ENCODE measurements around the gene MAN2A2. TPM values are rescaled to one million over a fixed set of nuclear protein-coding genes. Genes with fewer than 3 reads are reported as not detected.

The MAN2A2 gene
- total and polyA plus RNA-seq, 2 donors (not counting 3 experiments of a cell fraction or from before 2014, with no cell fraction given) = 60.9 to 77.7 TPM

GRCh38 chr15:90941038-90941437, 37.9 kb downstream of the MAN2A2 start:
- peaks cover 11% of the 10 kb centered on the region for H3K79me2 ChIP-seq (ENCODE audit: control insufficient read depth, insufficient read depth, low read length)
- no peak overlapping the region for H3K27ac ChIP-seq (ENCODE audit: insufficient read depth, low read depth, low read length)
- no peaks in the 10 kb centered on the region for H4K20me1 ChIP-seq (replicated peaks; ENCODE audit: control insufficient read depth, extremely low read depth, insufficient read depth, low read length)
- POLR2A ChIA-PET = no interaction called here
- H3K36me3 ChIP-seq (ENCODE audit: control insufficient read depth in 2 of 2, extremely low read depth in 1 of 2, insufficient read depth in 2 of 2, low read length in 2 of 2) = peaks cover 19 to 44% of the 10 kb centered on the region in 2 experiments
- H3K9me3 ChIP-seq (replicated peaks; ENCODE audit: control insufficient read depth, insufficient read depth, low read length) = no peaks in the 10 kb centered on the region
- H3K27me3 ChIP-seq (ENCODE audit: control insufficient read depth in 2 of 2, insufficient read depth in 2 of 2, low read length in 2 of 2) = no peaks in the 10 kb centered on the region
- no peak overlapping the region for H3K4me3 ChIP-seq (replicated peaks in 1 of 3; ENCODE audit: insufficient read depth in 1 of 3, low read depth in 1 of 3, low read length in 3 of 3)
- H3K4me2 ChIP-seq (ENCODE audit: insufficient read depth, low read length) = no peak overlapping the region
- no peaks in the 10 kb centered on the region for H3K9me1 ChIP-seq (replicated peaks; ENCODE audit: control insufficient read depth, extremely low read depth, insufficient read depth, low read length)
- intact Hi-C loops (cut with micrococcal nuclease) (no loop called here), dilution Hi-C loops (cut with MboI; ENCODE audit: extremely low pct_ligation_motif_present, low sequenced_read_pairs) (no loop called here)
- peaks cover 9% of the 10 kb centered on the region for H3K4me1 ChIP-seq (ENCODE audit: control insufficient read depth, extremely low read depth, insufficient read depth, low read length)
- CTCF ChIA-PET = interaction anchor here (1.2 to 3.9 kb wide), 2 partner anchors 14 to 16 kb away, joined by 3 to 13 read pairs; partner anchors contain the start of gene RCCD1
- FAIRE-seq (no peak), DNase-seq (ENCODE audit: low read depth, low spot score) (no peak)
- H3K9ac ChIP-seq (replicated peaks; ENCODE audit: extremely low read depth, insufficient read depth, low read length) = no peak overlapping the region
- no peak overlapping the region for H2AFZ ChIP-seq (ENCODE audit: low read depth, low read length)
- TF ChIP-seq GATA2 (IDR thresholded peaks at IDR 0.05; ENCODE audit: insufficient read depth, insufficient read length, low read depth, low read length) (no peak), MYC (IDR thresholded peaks at IDR 0.05; ENCODE audit: low read depth, low read length) (no peak), EZH2 (IDR thresholded peaks at IDR 0.05; ENCODE audit: borderline replicate concordance, low read depth, low read length, severe bottlenecking) (no peak), POLR2A (IDR thresholded peaks at IDR 0.05; ENCODE audit: low read depth, low read length) (no peak), JUN (IDR thresholded peaks at IDR 0.05; ENCODE audit: borderline replicate concordance, insufficient read depth, insufficient read length, low read depth) (no peak), POLR2AphosphoS5 (IDR thresholded peaks at IDR 0.05; ENCODE audit: insufficient read depth, low read depth, low read length) (no peak), MAX (IDR thresholded peaks at IDR 0.05; ENCODE audit: insufficient read depth, insufficient read length) (no peak), FOS (IDR thresholded peaks at IDR 0.05; ENCODE audit: borderline replicate concordance, insufficient read depth, low read length) (no peak), CTCF (IDR thresholded peaks at IDR 0.05; ENCODE audit: extremely low read depth in 1 of 2, insufficient read depth in 1 of 2, low read depth in 1 of 2, low read length in 2 of 2) (no peak)
- BruUV-seq (replicated peaks) = no TSS peak
